ENCODE data around the gene HTR3A.

Gene HTR3A

DNA sequence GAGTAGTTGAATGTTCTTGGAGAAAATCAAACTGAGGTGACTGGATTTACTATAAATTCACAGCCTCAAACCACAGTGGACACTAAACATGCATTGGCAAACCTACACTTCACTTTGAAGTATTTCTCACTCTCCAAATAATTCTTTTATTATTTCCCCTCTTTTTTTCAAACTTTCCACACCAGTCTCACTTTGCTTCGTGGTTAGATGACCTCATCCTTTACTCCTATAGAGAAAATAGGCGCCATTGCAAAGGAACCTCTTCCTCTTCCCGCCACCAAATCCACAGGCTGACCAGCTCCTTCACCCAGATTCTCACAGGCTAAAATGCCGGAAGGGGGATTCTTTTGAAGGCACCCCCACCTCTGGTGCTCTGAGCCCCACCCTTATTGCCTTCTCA, 33.4 kb downstream of the HTR3A start:
- Mint-ChIP-seq H3K4me1 (no peaks in the 10 kb centered on the region), H3K36me3 (ENCODE audit: insufficient read depth) (no peaks in the 10 kb centered on the region), H3K27me3 (peaks cover 36% of the 10 kb centered on the region), H3K9me3 (no peaks in the 10 kb centered on the region), H3K4me3 (no peak overlapping the region), H3K27ac (ENCODE audit: low read depth) (no peak overlapping the region)
- no peak for DNase-seq (ENCODE audit: low spot score in 2 of 2)
- no peak for ATAC-seq (replicated peaks; ENCODE audit: extremely low read depth, poor library complexity, severe bottlenecking)

DNA sequence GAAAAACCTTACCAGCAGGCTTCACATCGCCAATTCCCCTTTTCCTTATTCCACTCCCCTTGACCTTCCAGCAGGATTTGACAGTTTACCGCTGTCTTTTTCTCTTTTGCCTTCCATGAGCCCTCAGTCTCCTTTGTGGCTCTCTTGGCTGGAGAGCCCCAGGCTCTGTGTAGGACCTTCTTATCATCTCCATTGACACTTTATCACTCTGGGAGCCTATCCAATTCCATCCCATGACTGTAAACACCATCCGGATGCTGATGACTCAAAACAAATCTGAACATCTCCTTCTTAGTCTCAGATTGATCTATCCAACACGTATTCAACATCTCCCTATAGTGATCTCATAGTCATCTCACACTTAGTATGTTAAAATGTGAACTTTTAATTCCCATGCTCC, 36.0 kb downstream of the HTR3A start:
- H3K27me3 Mint-ChIP-seq, result peaks cover 46% of the 10 kb centered on the region
- H3K9me3 Mint-ChIP-seq, result no peaks in the 10 kb centered on the region
- H3K4me3 Mint-ChIP-seq, result no peak overlapping the region
- DNase-seq (ENCODE audit: low spot score in 2 of 2) (no peak), ATAC-seq (replicated peaks; ENCODE audit: extremely low read depth, poor library complexity, severe bottlenecking) (no peak)
- H3K4me1 Mint-ChIP-seq, result no peaks in the 10 kb centered on the region
- no peak overlapping the region for H3K27ac Mint-ChIP-seq (ENCODE audit: low read depth)
- no peaks in the 10 kb centered on the region for H3K36me3 Mint-ChIP-seq (ENCODE audit: insufficient read depth)

DNA sequence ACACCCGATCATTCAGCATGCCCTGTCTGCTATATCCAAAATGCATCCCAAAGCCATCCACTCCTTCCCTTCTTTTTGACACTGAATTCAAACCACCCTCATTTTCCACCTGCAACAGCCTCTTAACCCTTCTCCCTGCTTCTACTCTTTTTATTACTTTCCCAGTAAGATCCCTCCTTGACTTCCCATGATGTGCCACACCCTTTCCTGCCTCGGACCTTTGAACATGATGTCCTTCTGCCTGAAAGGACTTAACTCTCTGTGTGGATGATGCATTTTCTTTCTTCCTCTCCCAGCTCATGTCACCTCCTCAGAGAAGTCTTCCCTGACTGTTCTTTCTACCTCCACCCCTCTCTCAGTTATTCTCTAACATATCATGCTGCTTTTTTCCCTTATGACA, 36.5 kb downstream of the HTR3A start:
- Mint-ChIP-seq H3K27me3 (peaks cover 46% of the 10 kb centered on the region), H3K4me3 (no peak overlapping the region), H3K36me3 (ENCODE audit: insufficient read depth) (no peaks in the 10 kb centered on the region), H3K9me3 (no peaks in the 10 kb centered on the region), H3K4me1 (no peaks in the 10 kb centered on the region), H3K27ac (ENCODE audit: low read depth) (no peak overlapping the region)
- no peak for DNase-seq (ENCODE audit: low spot score in 2 of 2)
- no peak for ATAC-seq (replicated peaks; ENCODE audit: extremely low read depth, poor library complexity, severe bottlenecking)

DNA sequence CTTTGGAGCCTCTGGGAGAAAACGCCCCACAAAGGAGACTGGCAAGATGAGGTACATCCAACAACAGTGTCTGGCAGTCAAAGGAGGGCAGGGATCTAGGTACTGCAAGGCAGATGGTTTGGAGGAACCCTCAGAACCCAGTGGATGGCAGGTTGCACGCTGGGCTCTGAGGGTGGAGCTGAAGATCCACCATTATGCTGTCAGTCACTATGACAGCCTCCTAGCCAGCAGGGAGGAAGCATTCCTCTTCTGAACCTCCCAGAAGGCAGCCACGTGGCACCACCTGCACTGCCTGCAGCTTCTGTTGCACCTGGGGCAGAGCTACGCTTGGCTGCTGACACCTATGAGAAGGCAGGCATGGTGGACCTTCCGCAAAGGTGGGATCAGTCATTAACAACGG, 40.2 kb downstream of the HTR3A start:
- no peak for DNase-seq (ENCODE audit: low spot score in 2 of 2)
- Mint-ChIP-seq H3K4me3 (no peak overlapping the region), H3K4me1 (no peaks in the 10 kb centered on the region), H3K9me3 (no peaks in the 10 kb centered on the region), H3K27me3 (peaks cover 44% of the 10 kb centered on the region), H3K36me3 (ENCODE audit: insufficient read depth) (no peaks in the 10 kb centered on the region), H3K27ac (ENCODE audit: low read depth) (no peak overlapping the region)
- ATAC-seq (replicated peaks; ENCODE audit: extremely low read depth, poor library complexity, severe bottlenecking), result no peak

DNA sequence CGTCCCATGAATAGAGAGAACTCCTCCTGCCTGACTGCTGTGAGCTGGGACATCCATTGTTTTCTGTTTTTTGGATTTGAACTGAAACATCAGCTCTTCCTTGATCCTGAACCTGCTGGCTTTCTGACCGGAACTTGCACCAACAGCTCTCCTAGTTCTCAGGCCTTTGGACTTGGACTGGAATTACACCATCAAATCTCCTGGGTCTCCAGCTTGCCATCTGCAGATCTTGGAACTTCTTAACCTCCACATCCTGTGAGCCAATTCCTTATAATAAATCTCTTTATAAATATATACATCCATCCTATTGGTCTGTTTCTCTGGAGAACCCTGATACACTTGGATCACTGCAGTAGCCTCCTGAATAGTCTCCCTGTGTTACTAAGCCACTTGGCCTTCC, 42.1 kb downstream of the HTR3A start:
- ATAC-seq (replicated peaks; ENCODE audit: extremely low read depth, poor library complexity, severe bottlenecking), result no peak
- Mint-ChIP-seq H3K27ac (ENCODE audit: low read depth) (no peak overlapping the region), H3K9me3 (no peaks in the 10 kb centered on the region), H3K4me1 (no peaks in the 10 kb centered on the region), H3K27me3 (peaks cover 30% of the 10 kb centered on the region), H3K4me3 (no peak overlapping the region), H3K36me3 (ENCODE audit: insufficient read depth) (no peaks in the 10 kb centered on the region)
- DNase-seq (ENCODE audit: low spot score in 2 of 2), result no peak

DNA sequence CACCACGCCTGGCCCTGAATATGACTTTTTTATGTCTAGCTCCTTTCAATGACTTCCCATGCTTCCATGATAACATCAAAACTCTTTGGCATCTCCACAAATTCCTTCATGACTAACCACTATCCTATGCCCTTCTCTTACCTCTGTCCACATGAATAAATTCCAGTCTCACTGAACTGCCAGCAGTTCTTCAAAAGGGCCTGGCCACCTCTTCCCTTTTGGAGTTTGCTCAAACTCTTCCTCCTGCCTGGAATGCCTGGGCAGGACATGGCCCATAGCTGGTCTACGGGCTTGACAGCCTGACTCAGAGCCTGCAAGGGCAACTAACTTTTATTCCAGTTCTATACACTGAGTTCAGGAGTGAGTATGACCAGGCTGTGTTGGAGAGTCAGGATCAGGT, 42.8 kb downstream of the HTR3A start:
- H3K27me3 Mint-ChIP-seq, result peaks cover 22% of the 10 kb centered on the region
- DNase-seq (ENCODE audit: low spot score in 2 of 2), result no peak
- no peak overlapping the region for H3K27ac Mint-ChIP-seq (ENCODE audit: low read depth)
- no peaks in the 10 kb centered on the region for H3K4me1 Mint-ChIP-seq
- no peaks in the 10 kb centered on the region for H3K36me3 Mint-ChIP-seq (ENCODE audit: insufficient read depth)
- H3K9me3 Mint-ChIP-seq, result no peaks in the 10 kb centered on the region
- no peak overlapping the region for H3K4me3 Mint-ChIP-seq
- no peak for ATAC-seq (replicated peaks; ENCODE audit: extremely low read depth, poor library complexity, severe bottlenecking)

DNA sequence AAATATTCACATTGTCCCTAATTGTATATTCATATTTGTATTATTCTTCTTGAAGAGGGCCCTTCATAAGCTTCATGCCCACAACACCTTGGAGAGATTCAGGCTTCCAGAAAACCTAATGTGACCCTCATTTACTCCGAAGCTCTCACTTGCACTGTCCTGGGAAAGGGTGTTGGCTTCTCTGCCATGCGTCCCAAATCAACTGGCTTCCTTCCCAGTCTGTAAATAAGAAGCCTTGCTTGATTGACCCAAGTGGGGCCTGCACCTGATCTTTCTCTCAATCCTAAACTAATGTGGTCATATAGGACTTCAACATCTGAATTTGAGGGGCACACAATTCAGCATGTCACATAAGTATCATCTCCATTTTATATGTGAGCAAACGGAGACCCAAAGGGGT, 44.1 kb downstream of the HTR3A start:
- no peaks in the 10 kb centered on the region for H3K36me3 Mint-ChIP-seq (ENCODE audit: insufficient read depth)
- no peak overlapping the region for H3K4me3 Mint-ChIP-seq
- no peak overlapping the region for H3K27ac Mint-ChIP-seq (ENCODE audit: low read depth)
- no peaks in the 10 kb centered on the region for H3K4me1 Mint-ChIP-seq
- DNase-seq (ENCODE audit: low spot score in 2 of 2), result no peak
- H3K27me3 Mint-ChIP-seq, result peaks cover 19% of the 10 kb centered on the region
- no peaks in the 10 kb centered on the region for H3K9me3 Mint-ChIP-seq
- ATAC-seq (replicated peaks; ENCODE audit: extremely low read depth, poor library complexity, severe bottlenecking), result no peak

DNA sequence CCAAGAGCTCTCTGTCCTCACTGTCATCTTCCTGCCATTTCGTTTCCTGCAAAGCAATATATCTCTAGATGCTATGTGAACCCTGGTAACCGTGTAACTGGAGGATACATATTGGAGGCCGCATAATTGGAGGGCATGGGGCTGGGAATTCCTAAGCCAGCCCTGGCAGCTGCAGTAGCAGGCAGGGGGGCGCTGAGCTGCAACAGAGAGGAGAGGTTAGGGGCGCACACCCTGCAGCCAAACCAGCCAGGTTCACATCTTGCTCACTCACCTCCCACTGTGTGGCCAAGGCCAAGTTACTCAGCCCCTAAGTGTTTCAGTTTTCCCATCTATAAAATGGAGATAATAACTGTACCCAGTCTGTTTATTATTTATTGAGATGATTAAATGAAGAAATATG, 44.7 kb downstream of the HTR3A start:
- Mint-ChIP-seq H3K36me3 (ENCODE audit: insufficient read depth) (no peaks in the 10 kb centered on the region), H3K27ac (ENCODE audit: low read depth) (no peak overlapping the region), H3K9me3 (no peaks in the 10 kb centered on the region), H3K27me3 (peaks cover 18% of the 10 kb centered on the region), H3K4me3 (no peak overlapping the region), H3K4me1 (no peaks in the 10 kb centered on the region)
- ATAC-seq (replicated peaks; ENCODE audit: extremely low read depth, poor library complexity, severe bottlenecking) (no peak), DNase-seq (ENCODE audit: low spot score in 2 of 2) (no peak)

DNA sequence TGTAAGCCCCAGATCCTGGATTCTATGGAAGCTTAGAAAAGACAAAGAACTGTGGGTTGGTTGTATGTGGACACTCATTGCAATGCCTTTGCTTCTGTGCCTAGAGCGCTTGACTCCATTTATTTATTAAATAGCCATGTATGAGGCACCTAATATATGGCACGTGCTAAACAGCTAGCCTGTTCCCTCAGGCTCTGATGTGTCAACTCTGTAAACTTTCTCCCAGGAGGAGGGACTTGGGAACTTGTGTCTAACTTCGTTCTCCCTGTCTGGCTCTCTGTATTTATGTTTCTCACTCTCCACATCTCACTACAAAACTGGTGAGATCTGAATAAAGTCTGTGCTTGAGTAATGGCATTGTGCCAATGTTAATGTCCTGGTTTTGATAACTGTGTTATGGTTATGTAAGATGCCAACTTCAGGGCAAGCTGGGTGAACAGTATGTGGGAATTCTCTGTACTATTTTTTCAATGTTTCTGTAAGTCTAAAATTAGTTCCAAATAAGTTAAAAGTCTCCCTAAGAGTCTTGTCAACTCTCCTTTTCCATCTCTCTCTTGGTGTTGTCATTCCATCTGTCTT, 50.5 kb downstream of the HTR3A start:
- no peaks in the 10 kb centered on the region for H3K9me3 Mint-ChIP-seq
- no peak overlapping the region for H3K27ac Mint-ChIP-seq (ENCODE audit: low read depth)
- no peaks in the 10 kb centered on the region for H3K4me1 Mint-ChIP-seq
- H3K27me3 Mint-ChIP-seq, result peaks cover 37% of the 10 kb centered on the region
- no peak overlapping the region for H3K4me3 Mint-ChIP-seq
- DNase-seq (ENCODE audit: low spot score in 2 of 2) (no peak), ATAC-seq (replicated peaks; ENCODE audit: extremely low read depth, poor library complexity, severe bottlenecking) (no peak)
- no peaks in the 10 kb centered on the region for H3K36me3 Mint-ChIP-seq (ENCODE audit: insufficient read depth)

DNA sequence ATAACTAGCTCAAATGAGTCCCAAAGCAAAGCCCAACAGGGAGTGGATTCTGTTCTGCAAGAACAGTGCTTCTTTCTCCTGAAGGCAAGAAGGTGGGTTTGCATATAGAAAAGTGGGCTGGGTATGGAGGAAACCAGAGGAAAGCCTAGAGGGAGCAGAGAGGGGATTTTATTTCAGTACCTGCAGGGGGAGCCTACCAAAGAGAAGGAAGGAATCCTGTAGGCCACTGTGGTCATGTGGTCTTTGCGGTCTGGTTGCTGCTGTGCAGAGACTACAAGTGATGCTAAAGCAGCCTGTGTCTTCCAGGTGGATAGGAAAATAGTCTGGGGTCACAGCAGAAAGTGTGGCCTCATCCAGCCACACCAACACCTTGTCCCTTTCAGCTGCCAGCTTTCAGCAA, 51.4 kb downstream of the HTR3A start:
- Mint-ChIP-seq H3K27ac (ENCODE audit: low read depth) (no peak overlapping the region), H3K9me3 (no peaks in the 10 kb centered on the region), H3K4me3 (no peak overlapping the region), H3K27me3 (peaks cover 47% of the 10 kb centered on the region), H3K4me1 (no peaks in the 10 kb centered on the region), H3K36me3 (ENCODE audit: insufficient read depth) (no peaks in the 10 kb centered on the region)
- ATAC-seq (replicated peaks; ENCODE audit: extremely low read depth, poor library complexity, severe bottlenecking), result peak; percentile 40
- DNase-seq (ENCODE audit: low spot score in 2 of 2), result no peak

DNA sequence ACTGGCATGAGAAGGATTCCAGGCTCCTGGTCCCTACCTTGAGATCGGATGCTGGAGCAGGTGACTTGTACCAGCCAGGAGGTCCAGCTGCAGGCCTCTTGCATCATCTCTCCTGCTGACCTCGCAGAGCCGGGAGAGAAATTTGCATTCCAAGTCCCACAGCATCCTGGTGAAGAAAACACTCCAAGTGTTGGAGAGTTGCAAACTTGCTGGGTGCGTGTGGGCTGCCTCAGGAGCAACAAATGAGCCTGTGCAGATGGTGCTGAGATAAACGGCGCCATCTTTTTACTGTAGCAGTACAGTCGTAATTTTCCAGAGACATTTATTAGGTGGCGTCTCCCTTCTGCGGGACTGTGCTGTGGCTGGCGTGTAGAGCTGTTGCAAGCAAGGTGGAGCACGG, 52.5 kb downstream of the HTR3A start:
- no peak for DNase-seq (ENCODE audit: low spot score in 2 of 2)
- H3K4me3 Mint-ChIP-seq, result no peak overlapping the region

DNA sequence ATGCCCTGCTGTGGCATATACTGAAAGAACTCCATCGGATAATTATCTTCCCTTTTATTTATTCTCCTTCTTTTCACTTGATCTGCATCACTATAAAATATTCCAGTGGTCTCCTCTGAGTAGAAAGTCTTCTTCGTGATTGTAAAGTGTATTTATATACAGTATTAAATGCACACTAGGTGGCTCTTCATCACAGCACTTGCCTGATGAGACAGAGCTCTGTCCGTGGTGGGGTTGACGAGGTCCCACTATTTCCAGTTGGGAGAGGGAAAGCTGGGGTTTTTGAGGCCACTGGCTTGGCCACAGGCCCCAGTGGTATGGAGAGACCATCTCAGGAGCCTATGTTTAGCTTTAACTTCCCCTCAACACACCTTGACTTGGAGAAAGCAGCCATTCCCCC, 53.0 kb downstream of the HTR3A start:
- DNase-seq (ENCODE audit: low spot score in 2 of 2) (no peak), ATAC-seq (replicated peaks; ENCODE audit: extremely low read depth, poor library complexity, severe bottlenecking) (no peak)
- Mint-ChIP-seq H3K4me3 (no peak overlapping the region), H3K9me3 (no peaks in the 10 kb centered on the region), H3K27ac (ENCODE audit: low read depth) (no peak overlapping the region), H3K27me3 (peaks cover 51% of the 10 kb centered on the region), H3K36me3 (ENCODE audit: insufficient read depth) (no peaks in the 10 kb centered on the region), H3K4me1 (no peaks in the 10 kb centered on the region)

More for the DNA sequence above, 52.5 kb downstream of the HTR3A start:
- Mint-ChIP-seq H3K27me3 (peaks cover 48% of the 10 kb centered on the region), H3K27ac (ENCODE audit: low read depth) (no peak overlapping the region), H3K36me3 (ENCODE audit: insufficient read depth) (no peaks in the 10 kb centered on the region), H3K4me1 (no peaks in the 10 kb centered on the region), H3K9me3 (no peaks in the 10 kb centered on the region)
- no peak for ATAC-seq (replicated peaks; ENCODE audit: extremely low read depth, poor library complexity, severe bottlenecking)

DNA sequence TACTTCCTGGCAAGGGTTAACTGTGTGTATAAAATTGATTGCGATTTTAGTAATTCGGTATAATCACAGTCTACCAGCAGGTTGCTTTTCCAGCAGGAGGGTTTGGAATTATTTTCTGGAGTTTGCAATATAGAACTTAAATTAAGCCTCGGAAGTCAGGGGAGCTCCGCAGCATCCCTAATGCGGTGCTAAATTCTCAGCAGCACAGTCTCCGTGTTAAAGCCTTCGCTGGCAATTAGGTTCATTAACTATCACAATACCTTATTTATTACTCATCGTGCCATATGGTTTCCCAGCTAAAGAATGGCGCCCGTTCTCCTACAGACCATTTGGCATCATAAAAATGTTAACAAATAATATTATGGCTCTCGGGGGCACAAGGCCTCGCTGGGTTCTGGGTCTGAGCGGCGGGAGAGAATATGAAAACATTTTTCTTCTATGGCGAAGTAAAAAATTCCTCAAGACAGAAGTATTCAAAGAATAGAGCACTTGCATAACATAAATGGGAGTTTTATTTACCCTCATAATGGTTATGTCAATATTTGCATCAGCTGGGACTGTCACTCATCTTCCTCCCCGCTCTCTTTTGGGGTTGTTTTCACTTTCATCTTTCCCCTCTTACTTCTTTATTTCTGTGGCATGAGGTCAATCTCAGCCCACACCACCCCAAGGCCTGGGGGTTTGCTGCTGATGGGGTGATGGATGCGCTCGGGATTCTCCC, 56.5 kb downstream of the HTR3A start:
- peaks cover 70% of the 10 kb centered on the region for H3K27me3 Mint-ChIP-seq
- H3K27ac Mint-ChIP-seq (ENCODE audit: low read depth), result no peak overlapping the region
- no peaks in the 10 kb centered on the region for H3K4me1 Mint-ChIP-seq
- H3K4me3 Mint-ChIP-seq, result no peak overlapping the region
- H3K9me3 Mint-ChIP-seq, result no peaks in the 10 kb centered on the region
- H3K36me3 Mint-ChIP-seq (ENCODE audit: insufficient read depth), result no peaks in the 10 kb centered on the region
- DNase-seq (ENCODE audit: low spot score in 2 of 2) (no peak), ATAC-seq (replicated peaks; ENCODE audit: extremely low read depth, poor library complexity, severe bottlenecking) (no peak)

All from central memory CD8-positive, alpha-beta T cell (primary cell).